Chondrocyte (in vitro differentiated cells): ENCODE results near the gene SEMA4D. TPM values are rescaled to one million over a fixed set of nuclear protein-coding genes. Genes with fewer than 3 reads are reported as not detected.

Experiments
- DNase-seq: peaks from one replicate; pipeline ENCODE4 v3.0.0; 2021; ENCODE audit warnings: mixed read lengths, low spot score
- H3K27ac Mint-ChIP-seq: one replicate; pipeline ENCODE4 v1.8.0; 2021; ENCODE audit warnings: mild to moderate bottlenecking, moderate library complexity, mixed read lengths; ENCODE audit not compliant: unreplicated experiment
- H3K27me3 Mint-ChIP-seq: 2 replicates; pipeline ENCODE4 v1.8.0; 2021; ENCODE audit warnings: low read depth, mixed read lengths
- H3K36me3 Mint-ChIP-seq: 2 replicates; pipeline ENCODE4 v1.8.0; 2021; ENCODE audit warnings: low read depth, mixed read lengths
- H3K4me1 Mint-ChIP-seq: 2 replicates; pipeline ENCODE4 v1.8.0; 2021; ENCODE audit warnings: low read depth, mild to moderate bottlenecking, mixed read lengths
- H3K4me3 Mint-ChIP-seq: one replicate; pipeline ENCODE4 v1.8.0; 2021; ENCODE audit warnings: mild to moderate bottlenecking, moderate library complexity, mixed read lengths; ENCODE audit not compliant: unreplicated experiment
- H3K9me3 Mint-ChIP-seq: 2 replicates; pipeline ENCODE4 v1.8.0; 2021; ENCODE audit warnings: low read depth, mixed read lengths
- total RNA-seq: library from RNA; stranded (reverse); gene quantifications from 3 replicates; pipeline ENCODE4 v1.2.1, GENCODE V29; 2021
- TF ChIP-seq, protein P1 (sequence below): fragments of 200-600 bp; sonication (generic); IDR thresholded peaks from 2 replicates; pipeline ENCODE4 v1.5.0; 2021; ENCODE audit warnings: antibody characterized with exemption, mild to moderate bottlenecking, moderate library complexity

The SEMA4D gene
- total RNA-seq, 1 donor from 2014 or later, result 3.8 TPM

DNA sequence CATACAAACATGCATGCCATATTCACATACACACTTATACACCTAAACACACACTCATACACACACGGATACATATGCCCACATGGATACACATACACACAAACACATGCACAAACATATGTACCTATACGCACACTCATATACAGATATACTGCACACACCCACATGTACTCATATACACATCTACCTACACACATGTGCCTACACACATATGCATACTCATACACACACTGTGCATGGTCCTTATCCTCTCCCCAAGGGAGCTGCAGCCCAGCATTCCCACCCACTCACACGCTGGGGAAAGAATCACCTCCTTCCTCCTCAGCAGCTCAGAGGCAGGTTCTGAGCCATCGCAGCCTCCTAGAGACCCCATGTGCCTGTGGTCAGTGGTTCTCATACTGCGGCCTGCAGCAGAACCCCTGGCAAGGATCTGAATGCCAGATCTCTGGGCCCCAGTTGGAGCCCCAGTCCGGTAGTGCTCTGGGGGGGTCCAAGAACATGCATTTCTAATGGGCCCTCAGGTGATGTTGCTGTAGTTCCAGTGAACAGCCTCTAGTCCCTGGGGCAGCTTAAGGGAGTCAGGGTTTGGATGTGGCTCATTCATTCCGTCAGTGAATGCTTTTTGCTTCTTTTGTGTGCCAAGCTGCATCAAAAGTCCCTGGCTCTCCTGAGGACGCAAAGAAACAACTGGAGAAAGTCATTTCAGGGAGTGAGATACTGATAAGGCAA is 39.0 kb downstream of the SEMA4D start:
- no peak for DNase-seq
- no peak overlapping the region for H3K27ac Mint-ChIP-seq
- TF ChIP-seq, protein P1, sequence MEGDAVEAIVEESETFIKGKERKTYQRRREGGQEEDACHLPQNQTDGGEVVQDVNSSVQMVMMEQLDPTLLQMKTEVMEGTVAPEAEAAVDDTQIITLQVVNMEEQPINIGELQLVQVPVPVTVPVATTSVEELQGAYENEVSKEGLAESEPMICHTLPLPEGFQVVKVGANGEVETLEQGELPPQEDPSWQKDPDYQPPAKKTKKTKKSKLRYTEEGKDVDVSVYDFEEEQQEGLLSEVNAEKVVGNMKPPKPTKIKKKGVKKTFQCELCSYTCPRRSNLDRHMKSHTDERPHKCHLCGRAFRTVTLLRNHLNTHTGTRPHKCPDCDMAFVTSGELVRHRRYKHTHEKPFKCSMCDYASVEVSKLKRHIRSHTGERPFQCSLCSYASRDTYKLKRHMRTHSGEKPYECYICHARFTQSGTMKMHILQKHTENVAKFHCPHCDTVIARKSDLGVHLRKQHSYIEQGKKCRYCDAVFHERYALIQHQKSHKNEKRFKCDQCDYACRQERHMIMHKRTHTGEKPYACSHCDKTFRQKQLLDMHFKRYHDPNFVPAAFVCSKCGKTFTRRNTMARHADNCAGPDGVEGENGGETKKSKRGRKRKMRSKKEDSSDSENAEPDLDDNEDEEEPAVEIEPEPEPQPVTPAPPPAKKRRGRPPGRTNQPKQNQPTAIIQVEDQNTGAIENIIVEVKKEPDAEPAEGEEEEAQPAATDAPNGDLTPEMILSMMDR, result no peak

DNA sequence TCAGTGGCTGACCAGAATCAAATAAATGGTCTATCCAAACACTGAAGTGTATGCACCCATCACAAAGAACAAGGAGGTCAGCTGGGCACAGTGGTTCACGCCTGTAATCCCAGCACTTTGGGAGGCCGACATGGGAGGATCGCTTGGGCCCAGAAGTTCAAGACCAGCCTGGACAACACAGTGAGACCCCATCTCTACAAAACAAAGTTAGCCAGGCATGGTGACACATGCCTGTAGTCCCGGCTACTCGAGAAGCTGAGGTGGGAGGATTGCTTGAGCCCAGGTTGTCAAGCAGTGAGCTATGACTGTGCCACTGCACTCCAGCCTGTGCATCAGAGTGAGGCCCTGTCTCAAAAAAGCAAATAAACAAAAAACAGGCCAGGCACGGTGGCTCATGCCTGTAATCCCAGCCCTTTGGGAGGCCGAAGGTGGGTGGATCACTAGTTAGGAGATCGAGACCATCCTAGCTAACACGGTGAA is 40.5 kb downstream of the SEMA4D start:
- no peak overlapping the region for H3K27ac Mint-ChIP-seq
- DNase-seq, result no peak
- TF ChIP-seq, protein P1, result no peak
- no peak overlapping the region for H3K4me3 Mint-ChIP-seq
- no peaks in the 10 kb centered on the region for H3K9me3 Mint-ChIP-seq
- H3K4me1 Mint-ChIP-seq, result peaks cover 14% of the 10 kb centered on the region
- H3K27me3 Mint-ChIP-seq, result peaks cover 1% of the 10 kb centered on the region
- H3K36me3 Mint-ChIP-seq, result no peaks in the 10 kb centered on the region

More for the DNA sequence above, 39.0 kb downstream of the SEMA4D start:
- H3K4me3 Mint-ChIP-seq, result no peak overlapping the region
- no peaks in the 10 kb centered on the region for H3K27me3 Mint-ChIP-seq
- H3K36me3 Mint-ChIP-seq, result no peaks in the 10 kb centered on the region
- H3K4me1 Mint-ChIP-seq, result peaks cover 15% of the 10 kb centered on the region
- H3K9me3 Mint-ChIP-seq, result no peaks in the 10 kb centered on the region

DNA sequence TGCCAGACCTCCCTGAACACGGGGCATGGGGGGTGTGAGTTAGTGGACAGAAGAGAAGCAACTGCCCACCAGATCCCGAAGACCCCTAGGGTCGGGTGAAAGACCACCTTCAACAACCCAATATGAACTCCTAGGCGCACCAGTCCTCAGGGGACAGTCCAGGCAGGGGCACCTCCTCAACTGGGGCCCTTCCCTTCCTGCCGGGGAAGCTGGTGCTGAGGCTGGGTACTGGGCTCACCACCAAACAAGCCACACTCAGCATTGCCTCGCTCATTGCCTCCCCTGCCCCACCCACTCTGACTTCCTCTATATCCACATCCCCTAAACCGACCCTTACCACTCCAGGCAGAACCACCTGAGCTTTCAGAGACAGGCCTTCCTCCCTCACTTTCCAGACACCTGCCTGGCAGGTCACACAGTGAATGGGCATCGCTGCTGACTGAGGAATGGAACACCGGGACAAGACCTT is 42.5 kb downstream of the SEMA4D start:
- H3K27ac Mint-ChIP-seq, result no peak overlapping the region
- TF ChIP-seq, protein P1, result no peak
- no peaks in the 10 kb centered on the region for H3K36me3 Mint-ChIP-seq
- peaks cover 1% of the 10 kb centered on the region for H3K27me3 Mint-ChIP-seq
- no peak for DNase-seq
- H3K4me3 Mint-ChIP-seq, result no peak overlapping the region
- H3K9me3 Mint-ChIP-seq, result no peaks in the 10 kb centered on the region
- H3K4me1 Mint-ChIP-seq, result no peaks in the 10 kb centered on the region

DNA sequence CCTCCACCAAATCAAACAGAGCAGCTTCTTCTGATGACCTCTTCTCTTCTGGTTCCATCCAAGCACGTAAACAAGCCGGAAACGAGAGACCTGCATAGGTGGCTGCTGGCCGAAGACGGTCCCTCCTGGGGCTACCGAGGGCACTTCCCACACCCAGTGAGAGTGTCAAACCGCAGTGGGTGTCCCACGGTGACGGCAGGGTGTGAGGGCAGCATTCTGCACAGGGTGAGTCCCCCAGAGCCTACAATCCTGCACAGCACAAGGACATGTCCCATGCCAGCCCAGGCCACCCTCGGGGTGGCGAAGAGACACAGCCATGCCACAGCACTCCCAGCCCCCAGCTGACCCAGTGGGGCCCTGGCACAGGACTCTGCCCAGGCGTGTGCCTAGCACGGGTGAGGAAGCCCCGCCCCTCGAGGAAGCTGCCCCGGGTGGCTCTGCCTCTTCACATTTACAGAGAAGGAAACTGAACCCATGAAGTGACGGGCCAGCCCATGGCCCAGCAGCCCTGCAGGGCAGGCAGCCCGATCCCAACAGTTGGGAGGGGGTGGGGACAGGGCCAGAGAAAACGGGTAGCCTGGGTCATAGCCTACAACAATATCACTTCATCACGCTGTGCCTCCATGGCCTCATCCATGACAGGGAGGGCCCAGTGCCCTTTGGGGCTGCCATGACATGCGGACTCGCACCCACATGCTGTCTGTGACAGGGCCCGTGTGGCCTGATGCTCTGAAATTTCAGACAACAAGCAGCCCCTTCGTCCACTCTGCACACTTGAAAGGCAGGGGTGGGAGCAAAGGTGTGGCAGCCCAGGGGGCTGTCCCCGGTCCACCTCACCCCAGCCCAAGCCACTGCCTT is 43.2 kb downstream of the SEMA4D start:
- no peak overlapping the region for H3K27ac Mint-ChIP-seq
- peaks cover 1% of the 10 kb centered on the region for H3K27me3 Mint-ChIP-seq
- H3K4me3 Mint-ChIP-seq, result no peak overlapping the region
- no peaks in the 10 kb centered on the region for H3K9me3 Mint-ChIP-seq
- H3K4me1 Mint-ChIP-seq, result no peaks in the 10 kb centered on the region
- H3K36me3 Mint-ChIP-seq, result no peaks in the 10 kb centered on the region
- DNase-seq, result no peak
- TF ChIP-seq, protein P1, result no peak

DNA sequence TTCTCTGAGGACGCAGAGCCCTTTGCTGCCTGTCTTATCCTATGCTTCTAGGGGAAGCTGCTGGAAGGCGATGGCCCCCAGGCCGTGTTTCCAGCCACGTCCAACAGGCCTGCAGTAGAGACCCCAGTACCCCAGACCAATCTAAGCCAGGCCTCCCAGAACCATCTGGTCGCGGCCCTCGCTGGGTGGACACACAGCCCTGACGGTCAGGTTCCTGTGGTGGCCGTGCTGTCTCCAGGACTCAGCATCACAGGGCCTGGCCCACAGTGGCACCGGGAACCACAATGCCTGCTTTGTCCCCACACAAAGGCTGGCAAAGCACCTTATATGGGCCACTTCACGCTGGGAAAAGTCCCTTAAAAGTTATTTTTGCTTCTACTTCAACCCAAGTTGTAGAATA is 44.5 kb downstream of the SEMA4D start:
- Mint-ChIP-seq H3K27me3 (peaks cover 1% of the 10 kb centered on the region), H3K9me3 (no peaks in the 10 kb centered on the region), H3K27ac (no peak overlapping the region), H3K36me3 (no peaks in the 10 kb centered on the region), H3K4me1 (no peaks in the 10 kb centered on the region), H3K4me3 (no peak overlapping the region)
- no peak for DNase-seq
- TF ChIP-seq, protein P1, result no peak
